Adrenal gland (tissue), 5 donors: ENCODE results near the gene THRAP3.

Experiments used
- CTCF ChIP-seq, 6 experiments: fragments of 450-650 bp in 4 of 6; fragments of 200-600 bp in 2 of 6; sonication (generic) in 1 of 6; IDR thresholded peaks; 1 replicate in 5 of 6; 2 replicates in 1 of 6; pipeline versions ENCODE4 v1.5.1 to v1.8.0; 2016 to 2021; ENCODE audit warnings: antibody characterized with exemption in 6 of 6, mild to moderate bottlenecking in 2 of 6, moderate library complexity in 1 of 6
- POLR2A ChIP-seq, 2 donors: fragments of 450-650 bp; IDR thresholded peaks; one replicate each; pipeline ENCODE4 v1.6.1; 2017; ENCODE audit warnings: antibody characterized with exemption in 2 of 2, mild to moderate bottlenecking in 2 of 2, moderate library complexity in 1 of 2
- donor health status: DM: no; HTN: no; CAD: no.

GRCh38 chr1:36320291-36320761 lies 96.1 kb downstream of the THRAP3 start:
- TF ChIP-seq CTCF (IDR thresholded peaks at IDR 0.05) (no peak), POLR2A (IDR thresholded peaks at IDR 0.05) (no peak)
